Panc1 (cell line): ENCODE data around the gene MIA2.

Experiments used
- POLR2AphosphoS5 ChIP-seq: IDR thresholded peaks from 2 replicates; pipeline ENCODE4 v1.6.1; 2012; ENCODE audit warnings: mild to moderate bottlenecking, low read depth, low read length, moderate library complexity
- REST ChIP-seq, 2 experiments: IDR thresholded peaks; 2 replicates each; pipeline ENCODE4 v1.6.1; 2011 to 2012; ENCODE audit warnings: low read depth in 2 of 2, control low read depth in 1 of 2, low read length in 1 of 2, mild to moderate bottlenecking in 1 of 2, moderate library complexity in 1 of 2; ENCODE audit not compliant: insufficient read depth in 1 of 2
- TF ChIP-seq, protein P1 (sequence below): fragments of 450-650 bp; IDR thresholded peaks from 2 replicates; pipeline ENCODE4 v1.5.1; 2017; ENCODE audit warnings: mild to moderate bottlenecking

DNA sequence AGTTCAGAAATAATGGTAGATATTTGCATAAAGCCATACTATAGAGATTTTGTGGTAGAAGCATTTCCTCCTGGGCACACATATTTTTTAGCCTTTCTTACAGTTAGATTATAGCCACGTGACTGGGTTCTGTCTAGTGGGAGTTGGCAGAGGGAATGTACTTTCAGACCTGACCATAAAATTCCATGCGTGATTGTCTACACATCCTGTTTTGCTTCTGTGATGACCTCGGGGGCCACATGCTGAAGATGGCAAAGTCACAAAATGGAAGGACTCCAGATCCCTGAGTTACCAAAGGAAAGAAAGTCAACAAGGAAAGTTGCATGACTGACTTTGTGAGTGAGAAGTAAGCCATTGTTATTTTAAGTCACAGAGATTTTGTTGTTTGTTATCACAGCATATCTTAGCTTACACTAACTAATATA, 14.6 kb upstream of the MIA2 start:
- peak; percentile 35; the same call in 1 of the 2 replicates for TF ChIP-seq POLR2AphosphoS5
- TF ChIP-seq, protein P1, sequence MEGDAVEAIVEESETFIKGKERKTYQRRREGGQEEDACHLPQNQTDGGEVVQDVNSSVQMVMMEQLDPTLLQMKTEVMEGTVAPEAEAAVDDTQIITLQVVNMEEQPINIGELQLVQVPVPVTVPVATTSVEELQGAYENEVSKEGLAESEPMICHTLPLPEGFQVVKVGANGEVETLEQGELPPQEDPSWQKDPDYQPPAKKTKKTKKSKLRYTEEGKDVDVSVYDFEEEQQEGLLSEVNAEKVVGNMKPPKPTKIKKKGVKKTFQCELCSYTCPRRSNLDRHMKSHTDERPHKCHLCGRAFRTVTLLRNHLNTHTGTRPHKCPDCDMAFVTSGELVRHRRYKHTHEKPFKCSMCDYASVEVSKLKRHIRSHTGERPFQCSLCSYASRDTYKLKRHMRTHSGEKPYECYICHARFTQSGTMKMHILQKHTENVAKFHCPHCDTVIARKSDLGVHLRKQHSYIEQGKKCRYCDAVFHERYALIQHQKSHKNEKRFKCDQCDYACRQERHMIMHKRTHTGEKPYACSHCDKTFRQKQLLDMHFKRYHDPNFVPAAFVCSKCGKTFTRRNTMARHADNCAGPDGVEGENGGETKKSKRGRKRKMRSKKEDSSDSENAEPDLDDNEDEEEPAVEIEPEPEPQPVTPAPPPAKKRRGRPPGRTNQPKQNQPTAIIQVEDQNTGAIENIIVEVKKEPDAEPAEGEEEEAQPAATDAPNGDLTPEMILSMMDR = no peak
- no peak for TF ChIP-seq REST (IDR thresholded peaks at IDR 0.05; ENCODE audit: insufficient read depth in 1 of 2, low read depth in 2 of 2, low read length in 1 of 2)
